ENCODE data around the gene DDX1. TPM values are rescaled to one million over a fixed set of nuclear protein-coding genes. Genes with fewer than 3 reads are reported as not detected.

DDX1 gene
- total and polyA plus RNA-seq, 9 of the 15 experiments (the other 6 are each of a cell fraction or from before 2014, with no cell fraction given), result 116 to 277 (median 232) TPM

- TF ChIP-seq CBX3 (IDR thresholded peaks at IDR 0.05; ENCODE audit: borderline replicate concordance in 1 of 2, low read length in 2 of 2), result no peak
Observed at GRCh38 chr2:15671409-15671808, 79.7 kb downstream of the DDX1 start (continued).

GRCh38 chr2:15671842-15672815, 80.5 kb downstream of the DDX1 start:
- no peak for TF ChIP-seq PTRF (tag; IDR thresholded peaks at IDR 0.05)
- Histone ChIP-seq H3K4me1 (replicated peaks in 1 of 2; ENCODE audit: control insufficient read depth in 2 of 2, insufficient read depth in 2 of 2, low read length in 2 of 2) (no peaks in the 10 kb centered on the region), H3K9me1 (ENCODE audit: control insufficient read depth, insufficient read depth, low read length) (no peaks in the 10 kb centered on the region), H3K4me2 (ENCODE audit: insufficient read depth, low read length) (no peak overlapping the region), H3K36me3 (ENCODE audit: control insufficient read depth, insufficient read depth, low read length) (no peaks in the 10 kb centered on the region), H3K4me3 (no peak overlapping the region), H3K79me2 (ENCODE audit: control insufficient read depth, insufficient read depth, low read length) (no peaks in the 10 kb centered on the region), H2AFZ (ENCODE audit: low read depth, low read length) (no peak overlapping the region), H3K9me3 (replicated peaks; ENCODE audit: control insufficient read depth, insufficient read depth, low read depth, low read length) (no peaks in the 10 kb centered on the region), H3K27me3 (ENCODE audit: control insufficient read depth in 2 of 2, insufficient read depth in 2 of 2, low read length in 2 of 2) (peaks cover 21 to 63% of the 10 kb centered on the region in 2 experiments), H3K27ac (ENCODE audit: extremely low read depth, low read depth, low read length) (no peak overlapping the region), H4K20me1 (replicated peaks; ENCODE audit: control insufficient read depth, insufficient read depth, low read length) (0 out of 2 replicates have a peak, but pooled peaks cover 2% of the 10 kb centered on the region), H3K9ac (ENCODE audit: insufficient read depth in 1 of 2, low read depth in 2 of 2, low read length in 2 of 2) (no peak overlapping the region)
- ATAC-seq, result no peak
- ChIA-PET CTCF (ENCODE audit: low intra/inter-chr PET ratio) (no interaction called here), POLR2A (interaction anchor here (0.7 to 1.0 kb wide), 2 partner anchors 13 to 15 kb away, joined by 4 read pairs; no protein-coding TSS in a partner anchor)
- no peak for DNase-seq (ENCODE audit: extremely low read depth in 1 of 4, low spot score in 3 of 4)
- WGBS (ENCODE audit: insufficient coverage, low coverage, missing lambda C conversion rate), result 4% methylated on average over 9 of the region's 9 CpGs
- no TSS peak for BruUV-seq (replicated peaks)
- no peak for FAIRE-seq
- in situ Hi-C loops (cut with MboI) (no loop called here), intact Hi-C loops (cut with micrococcal nuclease) (no loop called here)

All from K562 (cell line).